Panc1 (cell line): ENCODE data around the gene SEMG2. TPM values are rescaled to one million over a fixed set of nuclear protein-coding genes. Genes with fewer than 3 reads are reported as not detected.

Experiments
- ATAC-seq: fragments of 200-7000 bp; cut with Tn5 transposase; 2 replicates; pipeline ENCODE4 v1.9.1; 2020; ENCODE audit warnings: mild to moderate bottlenecking, moderate library complexity
- BruUV-seq: library from RNA; stranded (reverse); fragments of 400-500 nt; replicated peaks from 2 replicates; lab custom pipeline; 2021; lab: Mats Ljungman, UMichigan
- CTCF ChIA-PET: fragments of 300-600 bp; sonication (Branson Sonifier 250); formaldehyde crosslinking; loops from one replicate; lab custom pipeline; 2022; ENCODE audit warnings: antibody characterized with exemption; lab: Charles Lee
- POLR2A ChIA-PET: fragments of 300-600 bp; sonication (Branson Sonifier 250); formaldehyde crosslinking; loops from one replicate; lab custom pipeline; 2022; ENCODE audit warnings: antibody characterized with exemption; lab: Charles Lee
- DNase-seq: peaks from one replicate; pipeline ENCODE4 v3.0.0-alpha.2; 2010; ENCODE audit warnings: low read depth, low spot score
- H3K27ac ChIP-seq: 2 replicates; pipeline ENCODE4 v1.5.1; 2011; ENCODE audit warnings: mild to moderate bottlenecking, low read length, inconsistent platforms
- H3K27me3 ChIP-seq: fragments of 200-500 bp; sonication (Bioruptor generic); 2 replicates; pipeline ENCODE4 v1.6.0; 2014; ENCODE audit warnings: low read length, inconsistent platforms; ENCODE audit not compliant: control insufficient read depth, insufficient read depth
- H3K36me3 ChIP-seq: fragments of 200-500 bp; sonication (Bioruptor generic); 2 replicates; pipeline ENCODE4 v1.5.1; 2014; ENCODE audit warnings: inconsistent platforms, mild to moderate bottlenecking, low read length, moderate library complexity; ENCODE audit not compliant: control insufficient read depth, insufficient read depth
- H3K4me1 ChIP-seq: 2 replicates; pipeline ENCODE4 v1.5.1; 2011; ENCODE audit warnings: inconsistent platforms, mild to moderate bottlenecking, low read length, moderate library complexity; ENCODE audit not compliant: control insufficient read depth, insufficient read depth
- H3K4me3 ChIP-seq, 2 experiments: 2 replicates each; pipeline ENCODE4 v1.5.1; 2011 to 2012; ENCODE audit warnings: low read depth in 2 of 2, low read length in 2 of 2, mild to moderate bottlenecking in 2 of 2, inconsistent platforms in 1 of 2, moderate library complexity in 1 of 2
- H3K9me3 ChIP-seq: fragments of 200-500 bp; sonication (Bioruptor generic); 2 replicates; pipeline ENCODE4 v1.5.1; 2014; ENCODE audit warnings: low read depth, mild to moderate bottlenecking, inconsistent platforms, low read length, moderate library complexity; ENCODE audit not compliant: control insufficient read depth, insufficient read depth
- POLR2AphosphoS5 ChIP-seq: IDR thresholded peaks from 2 replicates; pipeline ENCODE4 v1.6.1; 2012; ENCODE audit warnings: mild to moderate bottlenecking, low read depth, low read length, moderate library complexity
- SIN3A ChIP-seq: IDR thresholded peaks from 2 replicates; pipeline ENCODE4 v1.6.1; 2012; ENCODE audit warnings: low read depth, mild to moderate bottlenecking, low read length, moderate library complexity, borderline replicate concordance; ENCODE audit not compliant: insufficient read depth
- TCF7L2 ChIP-seq: IDR thresholded peaks from 2 replicates; pipeline ENCODE4 v1.6.1; 2011; ENCODE audit warnings: mild to moderate bottlenecking, low read depth, low read length, inconsistent platforms
- in situ Hi-C: cut with HindIII; loops from 2 replicates; pipeline ENCODE4 v1.10.0; 2016; ENCODE audit warnings: low sequenced_read_pairs, low pct_unique_long_range_greater_than_20kb
- intact Hi-C: fragments of 100-400 bp; cut with micrococcal nuclease; formaldehyde crosslinking; loops from one replicate; pipeline ENCODE4 v1.10.0; 2022; ENCODE audit not compliant: unreplicated experiment
- total RNA-seq: library from RNA; stranded (reverse); gene quantifications from one replicate; pipeline ENCODE4 v1.2.1, GENCODE V29; 2021; ENCODE audit not compliant: unreplicated experiment
- TF ChIP-seq, protein P1 (sequence below), 2 experiments: IDR thresholded peaks; 2 replicates each; pipeline ENCODE4 v1.6.1; 2011 to 2012; ENCODE audit warnings: low read depth in 2 of 2, control low read depth in 1 of 2, low read length in 1 of 2, mild to moderate bottlenecking in 1 of 2, moderate library complexity in 1 of 2; ENCODE audit not compliant: insufficient read depth in 1 of 2
- TF ChIP-seq, protein P2 (sequence below): fragments of 450-650 bp; IDR thresholded peaks from 2 replicates; pipeline ENCODE4 v1.5.1; 2017; ENCODE audit warnings: mild to moderate bottlenecking

SEMG2 gene
- total RNA-seq, 1 experiment from 2014 or later, result not detected

DNA sequence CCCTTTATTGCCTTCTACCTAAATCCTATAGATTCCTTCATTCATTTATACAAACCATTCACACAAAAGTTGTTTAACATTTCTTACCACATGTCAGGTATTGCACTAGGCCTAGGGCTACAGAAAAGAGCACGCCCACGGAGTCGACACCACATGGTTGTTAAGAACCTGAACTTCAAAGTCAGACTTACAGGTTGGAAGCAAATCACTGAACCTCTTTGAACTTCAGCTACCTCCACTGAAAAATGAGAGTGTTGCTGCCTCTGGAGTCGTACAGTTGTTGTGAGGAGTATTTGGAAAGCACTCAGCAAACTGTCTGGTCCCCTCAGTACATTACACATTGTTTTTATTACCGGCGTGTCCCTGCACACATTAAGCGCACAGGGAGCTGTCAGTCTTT lies 36.5 kb downstream of the SEMG2 start:
- H3K4me1 ChIP-seq, result no peaks in the 10 kb centered on the region
- H3K4me3 ChIP-seq, result no peak overlapping the region
- ChIA-PET POLR2A (no interaction called here), CTCF (no interaction called here)
- TF ChIP-seq, protein P1, sequence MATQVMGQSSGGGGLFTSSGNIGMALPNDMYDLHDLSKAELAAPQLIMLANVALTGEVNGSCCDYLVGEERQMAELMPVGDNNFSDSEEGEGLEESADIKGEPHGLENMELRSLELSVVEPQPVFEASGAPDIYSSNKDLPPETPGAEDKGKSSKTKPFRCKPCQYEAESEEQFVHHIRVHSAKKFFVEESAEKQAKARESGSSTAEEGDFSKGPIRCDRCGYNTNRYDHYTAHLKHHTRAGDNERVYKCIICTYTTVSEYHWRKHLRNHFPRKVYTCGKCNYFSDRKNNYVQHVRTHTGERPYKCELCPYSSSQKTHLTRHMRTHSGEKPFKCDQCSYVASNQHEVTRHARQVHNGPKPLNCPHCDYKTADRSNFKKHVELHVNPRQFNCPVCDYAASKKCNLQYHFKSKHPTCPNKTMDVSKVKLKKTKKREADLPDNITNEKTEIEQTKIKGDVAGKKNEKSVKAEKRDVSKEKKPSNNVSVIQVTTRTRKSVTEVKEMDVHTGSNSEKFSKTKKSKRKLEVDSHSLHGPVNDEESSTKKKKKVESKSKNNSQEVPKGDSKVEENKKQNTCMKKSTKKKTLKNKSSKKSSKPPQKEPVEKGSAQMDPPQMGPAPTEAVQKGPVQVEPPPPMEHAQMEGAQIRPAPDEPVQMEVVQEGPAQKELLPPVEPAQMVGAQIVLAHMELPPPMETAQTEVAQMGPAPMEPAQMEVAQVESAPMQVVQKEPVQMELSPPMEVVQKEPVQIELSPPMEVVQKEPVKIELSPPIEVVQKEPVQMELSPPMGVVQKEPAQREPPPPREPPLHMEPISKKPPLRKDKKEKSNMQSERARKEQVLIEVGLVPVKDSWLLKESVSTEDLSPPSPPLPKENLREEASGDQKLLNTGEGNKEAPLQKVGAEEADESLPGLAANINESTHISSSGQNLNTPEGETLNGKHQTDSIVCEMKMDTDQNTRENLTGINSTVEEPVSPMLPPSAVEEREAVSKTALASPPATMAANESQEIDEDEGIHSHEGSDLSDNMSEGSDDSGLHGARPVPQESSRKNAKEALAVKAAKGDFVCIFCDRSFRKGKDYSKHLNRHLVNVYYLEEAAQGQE (IDR thresholded peaks at IDR 0.05; ENCODE audit: insufficient read depth in 1 of 2, low read depth in 2 of 2, low read length in 1 of 2), result no peak
- TF ChIP-seq SIN3A, result no peak
- no peak for TF ChIP-seq TCF7L2
- no peak for TF ChIP-seq POLR2AphosphoS5
- TF ChIP-seq, protein P2, sequence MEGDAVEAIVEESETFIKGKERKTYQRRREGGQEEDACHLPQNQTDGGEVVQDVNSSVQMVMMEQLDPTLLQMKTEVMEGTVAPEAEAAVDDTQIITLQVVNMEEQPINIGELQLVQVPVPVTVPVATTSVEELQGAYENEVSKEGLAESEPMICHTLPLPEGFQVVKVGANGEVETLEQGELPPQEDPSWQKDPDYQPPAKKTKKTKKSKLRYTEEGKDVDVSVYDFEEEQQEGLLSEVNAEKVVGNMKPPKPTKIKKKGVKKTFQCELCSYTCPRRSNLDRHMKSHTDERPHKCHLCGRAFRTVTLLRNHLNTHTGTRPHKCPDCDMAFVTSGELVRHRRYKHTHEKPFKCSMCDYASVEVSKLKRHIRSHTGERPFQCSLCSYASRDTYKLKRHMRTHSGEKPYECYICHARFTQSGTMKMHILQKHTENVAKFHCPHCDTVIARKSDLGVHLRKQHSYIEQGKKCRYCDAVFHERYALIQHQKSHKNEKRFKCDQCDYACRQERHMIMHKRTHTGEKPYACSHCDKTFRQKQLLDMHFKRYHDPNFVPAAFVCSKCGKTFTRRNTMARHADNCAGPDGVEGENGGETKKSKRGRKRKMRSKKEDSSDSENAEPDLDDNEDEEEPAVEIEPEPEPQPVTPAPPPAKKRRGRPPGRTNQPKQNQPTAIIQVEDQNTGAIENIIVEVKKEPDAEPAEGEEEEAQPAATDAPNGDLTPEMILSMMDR, result no peak
- H3K27me3 ChIP-seq, result peaks cover 8% of the 10 kb centered on the region
- H3K9me3 ChIP-seq, result no peaks in the 10 kb centered on the region
- DNase-seq (no peak), ATAC-seq (no peak)
- H3K27ac ChIP-seq, result no peak overlapping the region
- no TSS peak for BruUV-seq
- in situ Hi-C loops (no loop called here), intact Hi-C loops (no loop called here)
- no peaks in the 10 kb centered on the region for H3K36me3 ChIP-seq

DNA sequence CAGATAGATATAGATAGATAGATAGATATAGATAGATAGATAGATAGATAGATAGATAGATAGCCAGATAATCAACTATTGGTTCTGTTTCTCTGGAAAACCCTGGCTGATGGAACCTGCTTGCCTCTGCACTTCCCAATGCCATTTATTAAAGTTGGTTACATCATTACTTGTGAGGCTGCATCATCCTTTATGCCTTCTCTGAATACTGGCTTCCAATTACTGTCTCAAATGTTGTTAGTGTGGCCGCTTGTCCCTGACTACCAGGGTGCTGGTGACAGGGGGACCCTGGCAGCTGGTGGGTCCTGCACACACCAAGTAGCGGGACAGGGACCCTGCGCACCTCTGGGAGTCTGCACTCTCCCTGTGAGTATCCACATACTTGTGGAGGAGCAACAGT lies 37.1 kb downstream of the SEMG2 start:
- Histone ChIP-seq H3K4me1 (no peaks in the 10 kb centered on the region), H3K27ac (no peak overlapping the region), H3K27me3 (peaks cover 8% of the 10 kb centered on the region), H3K36me3 (no peaks in the 10 kb centered on the region), H3K9me3 (no peaks in the 10 kb centered on the region), H3K4me3 (no peak overlapping the region)
- no peak for DNase-seq
- TF ChIP-seq, protein P2, result no peak
- TF ChIP-seq SIN3A (no peak), POLR2AphosphoS5 (no peak), TCF7L2 (no peak)
- TF ChIP-seq, protein P1 (IDR thresholded peaks at IDR 0.05; ENCODE audit: insufficient read depth in 1 of 2, low read depth in 2 of 2, low read length in 1 of 2), result no peak
- CTCF ChIA-PET, result no interaction called here
- no peak for ATAC-seq
- intact Hi-C loops (no loop called here), in situ Hi-C loops (no loop called here)
- POLR2A ChIA-PET, result no interaction called here
- BruUV-seq, result no TSS peak
